HG02798 (cell line): Measurements from ENCODE around the gene MYDGF.
"Not testable (repeated sequence)": the region's sequence is repeated elsewhere in the genome, so short reads cannot be mapped to it uniquely, and the experiment has no call there.

Source experiments
- ATAC-seq: cut with Tn5 transposase; IDR thresholded peaks from one replicate; pipeline ENCODE4 v1.9.1; 2021; ENCODE audit warnings: mild to moderate bottlenecking; ENCODE audit not compliant: unreplicated experiment, poor library complexity

Gene MYDGF

DNA sequence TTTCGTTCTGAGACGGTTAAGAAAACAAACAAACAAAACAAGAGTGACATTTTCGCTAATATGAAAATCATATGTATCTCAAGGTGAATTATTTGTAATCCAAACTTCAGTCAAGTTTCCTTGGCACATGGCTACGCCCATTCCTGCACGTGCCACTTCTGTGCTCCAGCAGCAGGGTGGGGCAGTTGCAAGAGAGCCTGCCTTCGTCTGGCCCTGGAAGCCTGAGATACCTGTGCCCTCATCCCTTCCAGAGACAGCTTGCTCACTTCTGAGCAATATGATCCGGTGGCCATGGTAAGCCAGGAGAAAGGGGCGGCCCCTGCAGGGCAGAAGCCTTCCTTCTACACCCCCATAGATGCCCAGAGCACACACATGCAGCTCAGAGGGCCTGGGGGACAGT, 31.4 kb upstream of the MYDGF start:
- ATAC-seq, result no peak

DNA sequence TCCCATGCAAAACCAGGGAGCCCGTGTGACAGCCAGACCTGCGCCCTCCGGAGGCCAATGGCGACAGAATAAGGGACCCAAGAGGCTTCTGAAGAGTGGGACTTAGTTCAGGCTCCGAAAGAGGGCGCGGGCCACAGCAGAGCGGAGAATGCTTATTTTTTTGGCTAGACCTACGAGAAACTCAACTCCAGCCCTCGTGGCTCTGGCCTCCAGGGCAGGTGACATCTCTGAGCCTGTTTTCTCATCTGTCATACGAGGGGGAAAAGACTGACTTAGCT, 30.5 kb upstream of the MYDGF start:
- no peak for ATAC-seq

DNA sequence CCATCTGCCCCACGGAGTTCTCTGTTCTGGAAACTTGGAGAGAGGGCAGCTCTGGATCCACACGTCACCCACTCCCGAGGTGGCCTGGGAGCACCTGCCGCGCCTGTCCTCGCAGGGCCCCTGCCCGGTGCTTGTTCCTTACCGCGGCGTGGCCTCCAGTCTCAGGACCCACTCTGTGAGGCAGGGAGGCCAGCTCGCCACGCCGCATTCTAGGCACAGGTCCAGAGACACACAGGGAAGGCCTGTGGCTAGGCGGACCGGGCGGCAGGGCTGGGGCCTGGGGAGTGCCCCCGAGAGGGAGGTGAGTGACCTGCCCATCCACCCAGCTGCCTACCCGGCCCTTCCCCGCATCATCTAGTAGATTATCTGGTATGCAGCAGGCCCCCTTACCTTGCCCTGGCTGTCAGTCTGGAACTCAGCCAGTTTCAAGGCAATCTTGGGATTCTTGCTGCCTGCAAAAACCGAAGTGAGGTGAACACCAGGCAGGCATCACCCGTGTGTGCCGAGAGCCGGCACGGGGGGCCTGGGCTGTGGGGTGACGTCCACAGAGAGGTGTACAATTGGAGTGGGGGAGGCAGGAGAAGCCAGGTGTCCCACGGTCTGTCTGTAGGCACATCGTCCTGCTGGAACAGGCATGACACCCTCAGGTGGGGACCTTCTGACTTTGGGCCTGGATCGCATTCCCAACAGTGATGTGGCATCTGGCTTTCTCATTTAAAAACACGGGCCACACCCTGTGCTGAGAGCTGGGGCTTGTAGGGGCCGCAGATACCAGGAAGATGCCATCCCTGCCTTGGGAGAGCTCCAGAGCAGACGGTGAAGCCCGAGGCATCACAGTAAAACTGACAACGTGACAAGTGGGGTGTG, 29.9 kb upstream of the MYDGF start:
- no peak for ATAC-seq

DNA sequence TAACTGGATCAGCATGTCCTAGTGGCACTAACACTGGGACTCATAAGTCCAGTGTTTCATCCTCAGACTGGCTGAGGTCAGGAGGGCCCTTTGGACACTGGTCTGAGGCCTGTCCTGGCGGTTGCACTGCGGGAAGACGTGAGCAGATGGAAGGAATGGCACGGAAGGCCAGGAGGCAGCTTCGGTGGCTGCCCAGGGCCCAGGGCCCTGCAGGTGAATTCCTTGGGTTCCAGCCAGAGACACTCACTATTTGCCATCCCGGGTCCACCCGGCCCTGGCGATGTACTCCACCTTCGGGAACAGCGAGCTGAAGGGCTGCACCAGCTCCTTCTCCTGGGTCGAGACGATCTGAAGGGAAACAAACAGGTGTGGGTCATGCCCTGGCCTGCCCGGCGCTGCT, 27.2 kb upstream of the MYDGF start:
- ATAC-seq, result no peak

DNA sequence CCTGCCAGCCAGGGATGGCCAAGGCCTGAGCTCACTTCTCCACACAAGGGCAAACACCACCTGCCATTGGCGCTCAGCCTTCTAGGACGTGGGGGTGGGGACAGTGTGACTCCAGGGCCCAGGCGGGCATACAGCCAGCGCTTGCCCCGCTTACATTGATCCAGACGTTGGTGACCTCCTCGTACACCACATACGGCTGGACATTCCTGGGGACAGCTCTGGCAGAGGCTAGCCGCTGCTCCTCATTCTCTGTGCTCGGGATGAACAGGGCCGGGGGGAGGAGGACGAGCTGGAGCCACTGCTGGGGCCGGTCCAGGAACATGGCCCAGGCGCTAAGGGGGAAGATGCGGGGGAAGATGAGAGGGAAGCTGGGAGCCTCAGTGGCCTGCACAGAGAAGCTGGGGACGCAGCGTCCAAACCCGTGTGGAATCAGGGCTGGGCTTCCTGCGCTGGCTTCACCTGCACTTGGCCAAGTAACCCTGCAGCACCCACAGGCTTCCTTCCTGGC, 25.1 kb upstream of the MYDGF start:
- ATAC-seq, result no peak

DNA sequence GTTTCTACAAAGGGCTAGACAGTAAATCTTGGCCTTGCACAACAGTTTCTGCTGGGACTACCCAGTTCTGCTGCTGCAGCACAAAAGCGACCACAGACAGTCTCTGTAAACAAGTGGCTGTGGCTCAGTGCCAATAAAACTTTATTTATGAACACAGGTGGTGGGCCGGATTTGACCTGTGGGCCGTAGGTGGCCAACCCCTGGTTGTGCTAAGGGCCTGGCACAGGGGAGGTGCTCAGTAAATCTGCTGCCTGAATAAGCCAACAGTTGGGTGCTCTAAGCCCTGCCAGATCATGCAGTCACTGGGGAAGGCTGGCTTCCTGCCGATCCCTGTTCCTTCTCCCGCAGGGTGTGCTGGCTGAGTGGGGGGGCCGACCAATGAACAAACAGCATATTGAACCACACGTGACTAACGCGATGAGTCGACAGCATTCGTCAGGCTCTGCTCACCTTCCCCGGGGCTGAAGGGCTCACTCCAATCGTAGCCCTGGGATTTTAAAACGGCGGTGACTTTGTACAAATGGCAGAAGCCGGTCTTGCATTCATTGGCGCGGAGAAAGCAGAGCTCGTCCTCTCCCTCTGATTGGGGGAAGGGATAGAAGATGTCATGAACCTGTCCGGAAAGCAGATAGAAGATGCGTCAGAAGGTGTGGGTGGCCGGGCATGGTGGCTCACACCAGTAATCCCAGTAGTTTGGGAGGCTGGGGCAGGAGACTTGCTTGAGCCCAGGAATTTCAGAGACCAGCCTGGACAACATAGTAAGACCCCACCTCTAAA, 24.3 kb upstream of the MYDGF start:
- ATAC-seq, result no peak

DNA sequence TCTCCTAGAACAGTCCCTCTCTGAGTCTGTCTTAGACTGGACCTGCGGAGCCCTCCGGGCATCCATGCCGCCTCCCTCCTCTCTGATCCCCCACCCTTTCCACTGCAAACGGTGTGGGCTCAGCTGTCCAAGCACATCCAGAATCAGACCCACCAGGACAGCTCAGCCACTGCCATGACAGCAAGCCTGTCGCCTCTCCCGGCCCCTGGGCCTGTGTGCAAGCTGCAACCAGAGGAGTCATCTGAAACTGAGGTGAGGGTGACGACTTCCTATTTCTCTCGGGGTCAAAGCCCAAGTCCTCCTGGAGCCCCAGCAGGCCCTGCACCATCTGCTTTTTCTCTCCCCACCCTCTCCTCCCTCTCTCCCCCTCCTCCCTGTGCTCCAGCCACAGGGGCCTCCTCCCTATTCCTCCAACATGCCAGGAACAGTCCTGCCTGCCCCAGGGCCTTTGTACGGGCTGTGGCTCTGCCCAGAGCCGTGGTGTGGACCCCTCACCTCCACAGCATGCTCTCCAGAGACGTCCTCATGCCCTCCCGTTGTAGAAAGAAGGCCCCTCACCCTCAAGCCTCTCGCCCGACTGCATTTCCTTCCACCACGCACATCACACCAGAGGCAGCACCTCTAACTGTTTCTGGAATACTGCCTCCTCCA, 23.5 kb upstream of the MYDGF start:
- no peak for ATAC-seq

DNA sequence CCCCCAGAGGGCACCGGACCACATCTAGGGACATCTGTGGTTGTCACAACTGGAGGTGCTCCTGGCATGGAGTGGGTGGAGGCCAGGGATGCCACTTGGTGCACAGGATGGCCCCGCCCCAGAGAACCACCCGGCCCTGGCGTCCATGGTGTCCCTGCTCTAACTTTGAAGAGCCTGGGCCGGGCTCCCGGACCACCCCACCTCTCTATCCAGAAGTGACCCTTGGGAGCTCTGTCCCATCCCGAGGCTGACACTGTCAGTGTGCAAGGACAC, 22.9 kb upstream of the MYDGF start:
- no peak for ATAC-seq

DNA sequence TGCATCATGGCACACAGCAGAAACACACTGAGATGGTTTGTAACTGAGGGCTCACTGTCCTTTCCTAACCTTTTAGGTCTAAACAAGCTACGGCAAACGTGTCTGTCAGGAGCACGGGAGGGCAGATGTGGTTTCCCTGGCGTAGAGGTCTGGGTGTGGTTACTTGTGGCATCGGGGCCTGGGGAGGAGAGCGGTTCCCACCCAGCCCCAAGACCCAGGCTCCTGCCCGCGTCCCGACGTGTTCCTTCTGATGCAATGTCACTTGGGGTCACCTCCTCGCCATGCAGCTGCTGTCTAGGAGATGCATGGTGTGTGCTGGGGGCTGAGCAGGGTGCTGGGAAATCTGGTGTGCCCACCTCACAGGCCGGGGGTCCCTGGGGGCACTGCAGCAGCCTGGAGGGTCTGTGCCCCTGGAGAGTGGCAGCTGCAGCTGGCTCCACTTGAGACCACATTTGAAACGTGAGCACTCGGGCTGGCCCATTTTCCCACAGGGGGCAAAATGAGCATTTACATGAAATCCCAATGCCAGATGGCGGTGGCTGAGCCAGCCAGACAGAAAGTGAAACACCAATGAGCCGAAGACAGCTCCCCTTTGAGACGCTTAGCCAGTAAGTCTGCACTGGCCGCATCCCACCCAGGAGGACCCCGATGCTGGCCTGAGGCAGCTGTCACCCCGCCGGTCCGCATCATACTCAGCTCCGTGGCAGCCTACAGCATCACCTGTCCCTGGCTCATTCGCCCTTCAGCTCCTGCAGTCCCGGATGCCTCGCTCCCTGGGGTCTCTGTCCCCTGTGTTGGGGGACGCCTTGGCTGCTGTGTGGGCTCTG, 22.3 kb upstream of the MYDGF start:
- no peak for ATAC-seq

DNA sequence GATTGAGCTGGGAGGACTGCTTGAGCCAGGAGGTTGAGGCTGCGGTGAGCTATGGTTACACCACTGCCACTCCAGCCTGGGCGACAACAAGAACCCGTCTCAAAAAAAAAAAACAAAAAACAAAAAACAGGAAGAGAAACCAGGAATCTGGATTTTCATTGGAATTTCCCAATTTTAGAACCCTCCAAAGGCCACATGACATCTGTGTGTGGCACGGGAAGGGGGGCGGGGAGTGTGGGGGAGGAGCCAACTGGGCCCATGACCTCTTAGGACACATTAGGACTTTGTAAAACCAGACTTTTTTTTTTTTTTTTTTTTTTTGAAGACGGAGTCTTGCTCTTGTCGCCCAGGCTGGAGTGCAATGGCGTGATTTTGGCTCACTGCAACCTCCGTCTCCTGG, 21.2 kb upstream of the MYDGF start:
- ATAC-seq, result no peak

DNA sequence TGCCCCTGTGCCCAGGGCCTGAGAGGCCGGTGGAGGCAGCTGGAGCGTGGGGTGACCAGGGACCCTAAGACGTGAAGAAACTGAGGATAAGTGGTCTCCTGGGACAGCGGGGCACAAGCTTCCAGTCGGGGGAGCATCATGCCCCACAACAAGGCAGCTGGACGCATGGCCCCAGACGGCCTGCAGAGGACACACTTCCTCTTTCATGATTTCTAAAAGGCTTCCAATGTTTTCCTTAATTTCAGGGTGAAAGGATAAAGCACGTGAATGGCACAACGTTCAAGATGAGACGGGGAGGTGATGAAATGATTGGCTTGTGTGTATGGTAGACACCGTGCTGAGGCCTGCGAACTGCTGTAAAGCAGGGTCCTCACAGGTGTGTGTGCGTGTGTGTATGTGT, 20.2 kb upstream of the MYDGF start:
- no peak for ATAC-seq

DNA sequence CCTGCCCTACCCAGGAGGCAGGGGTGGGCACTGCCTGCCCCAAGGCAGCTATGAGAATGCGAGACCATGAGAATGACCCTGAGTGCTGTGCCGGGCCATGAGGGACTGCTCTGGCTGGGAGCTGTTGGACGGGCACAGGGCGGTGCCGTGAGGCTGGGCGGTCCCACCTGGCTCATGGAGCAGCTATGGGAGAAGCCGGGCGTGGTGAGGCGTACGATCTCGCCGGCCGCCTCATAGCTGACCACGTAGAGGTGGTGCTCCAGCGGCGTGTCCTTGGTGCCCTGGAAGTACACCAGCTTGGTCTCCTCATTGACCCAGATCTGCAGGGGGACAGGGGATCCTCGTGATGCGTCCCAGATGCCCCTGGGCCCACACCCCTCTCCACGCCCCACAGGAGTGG, 19.3 kb upstream of the MYDGF start:
- ATAC-seq, result no peak

DNA sequence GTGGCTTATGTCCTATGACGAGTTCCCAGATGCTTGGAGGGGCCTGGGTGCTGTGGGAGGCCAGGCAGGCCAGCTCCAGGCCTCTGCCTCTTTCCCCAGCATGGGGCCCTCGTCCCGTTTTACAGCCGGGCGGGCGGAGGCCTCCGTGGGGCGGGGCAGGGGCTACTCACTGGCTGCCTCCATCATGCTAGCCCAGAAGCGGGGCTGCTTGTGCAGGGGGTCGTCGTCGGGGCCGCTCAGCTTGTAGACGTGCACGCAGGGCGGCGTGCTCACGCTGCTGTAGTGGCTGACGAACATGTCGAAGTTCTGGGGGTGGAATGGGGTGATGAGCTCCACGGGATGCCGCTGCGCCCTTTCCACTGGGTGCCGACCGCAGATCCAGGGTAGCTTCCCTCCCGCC, 18.4 kb upstream of the MYDGF start:
- no peak for ATAC-seq

DNA sequence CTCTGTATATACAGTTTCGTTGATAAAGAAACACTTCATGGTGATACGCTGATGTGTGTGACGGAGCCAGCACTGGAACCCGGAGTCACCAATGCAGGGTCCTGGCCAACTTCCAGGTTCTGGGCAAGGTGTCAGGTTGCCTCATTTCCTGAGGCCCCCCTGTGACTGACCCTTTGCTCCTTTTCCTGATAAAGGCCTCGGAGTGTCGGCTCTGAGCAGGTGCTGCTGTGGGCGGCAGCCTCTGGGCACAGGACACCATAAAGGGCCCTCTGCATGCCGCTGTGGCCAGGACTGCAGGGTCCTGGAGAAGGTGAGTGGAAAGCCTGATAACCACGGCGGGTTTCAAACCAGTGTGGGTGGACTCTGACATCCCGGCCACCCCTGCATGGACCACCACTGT, 17.3 kb upstream of the MYDGF start:
- no peak for ATAC-seq

DNA sequence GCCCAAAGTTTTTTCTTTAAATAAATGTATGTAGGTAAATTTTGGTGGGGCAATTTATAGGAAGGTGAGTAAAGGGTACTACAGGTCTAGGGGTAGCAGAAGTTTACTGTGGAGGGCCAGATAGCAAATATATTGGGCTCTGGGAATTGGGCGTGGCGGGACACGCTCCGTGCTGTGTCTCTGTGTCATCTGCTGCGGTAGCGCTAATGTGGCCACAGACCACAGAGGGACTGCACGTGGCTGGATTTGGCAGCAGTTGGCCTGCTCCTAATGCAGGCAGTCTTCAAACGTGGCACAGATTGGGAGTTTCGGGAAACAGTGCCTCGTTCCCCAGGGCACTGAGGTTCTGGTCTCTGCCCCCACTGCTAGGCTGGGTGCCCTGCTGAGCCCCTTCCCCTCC, 16.6 kb upstream of the MYDGF start:
- no peak for ATAC-seq

DNA sequence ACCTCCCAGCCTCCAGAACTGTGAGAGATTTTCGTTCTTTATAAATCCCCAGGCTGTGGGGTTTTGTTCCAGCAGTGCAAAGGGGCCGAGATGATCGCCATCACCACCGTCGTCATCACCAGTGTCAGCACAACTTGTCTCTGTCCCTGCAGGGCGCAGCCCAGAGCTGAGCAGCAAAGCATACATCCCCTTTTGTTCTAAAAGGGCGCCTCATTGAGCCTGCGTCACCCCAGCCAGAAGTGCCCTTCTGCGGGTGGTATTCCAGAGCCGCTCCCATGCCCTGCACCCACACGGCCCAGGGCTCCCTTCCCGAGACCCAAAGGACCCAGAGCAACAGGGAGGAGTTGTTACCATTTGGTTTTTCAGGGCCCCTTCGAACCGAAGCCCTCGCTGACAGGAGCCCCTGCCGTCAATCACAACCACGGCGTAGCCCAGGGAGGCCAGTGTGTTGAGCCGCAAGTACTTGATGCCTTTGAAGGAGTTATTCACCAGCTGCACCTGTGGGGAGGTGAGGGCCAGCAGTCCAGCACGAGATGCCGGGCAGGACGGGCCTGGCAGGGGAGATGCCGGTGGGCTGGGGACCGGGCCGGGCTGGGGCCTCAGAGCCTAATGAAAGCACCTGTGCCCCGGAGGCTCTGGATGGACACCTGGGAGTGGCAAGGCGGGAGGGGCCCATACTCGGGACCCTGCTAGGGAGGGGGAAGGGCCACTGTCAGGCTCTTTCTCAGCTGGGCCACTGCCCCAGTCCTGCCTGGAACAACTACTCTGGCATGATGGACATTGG, 14.4 kb upstream of the MYDGF start:
- ATAC-seq, result no peak

DNA sequence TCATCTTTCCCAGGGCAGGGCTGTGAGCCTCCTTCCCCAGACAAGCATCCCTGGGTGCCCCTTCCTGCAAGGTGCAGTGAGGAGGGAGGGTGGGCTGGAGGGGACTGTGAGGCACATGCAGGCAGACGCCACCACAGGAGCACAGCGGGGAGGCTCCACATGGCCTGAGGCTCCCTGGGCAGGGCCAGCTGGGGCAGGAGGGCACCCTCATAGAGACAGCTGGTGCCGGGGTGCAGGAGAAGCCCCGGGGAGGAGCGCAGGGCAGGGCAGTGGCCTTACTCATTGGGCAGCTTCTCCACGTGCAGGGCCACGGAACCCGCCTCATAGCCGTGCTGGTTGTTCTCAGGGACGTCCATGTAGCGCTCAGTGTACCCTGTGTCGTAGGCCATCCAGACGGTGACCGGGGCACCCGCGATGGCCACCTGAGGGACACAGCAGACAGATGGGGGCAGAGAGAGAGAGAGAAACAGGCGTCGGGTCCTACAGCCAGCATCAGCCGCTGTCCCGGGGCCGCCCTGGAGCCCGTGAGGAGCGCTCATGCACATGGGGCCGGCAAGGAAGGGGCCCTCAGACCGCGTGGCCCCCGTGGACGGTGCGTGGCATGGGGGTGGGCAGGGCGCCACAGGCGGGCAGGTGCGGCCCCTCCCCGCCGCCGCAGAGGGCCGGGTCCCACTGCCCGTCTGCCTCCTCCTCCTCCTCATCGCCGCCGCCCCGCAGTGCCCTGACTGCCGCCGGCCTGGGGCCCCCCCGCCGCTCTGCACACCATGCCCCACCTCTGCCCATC, 12.5 kb upstream of the MYDGF start:
- ATAC-seq, result no peak

DNA sequence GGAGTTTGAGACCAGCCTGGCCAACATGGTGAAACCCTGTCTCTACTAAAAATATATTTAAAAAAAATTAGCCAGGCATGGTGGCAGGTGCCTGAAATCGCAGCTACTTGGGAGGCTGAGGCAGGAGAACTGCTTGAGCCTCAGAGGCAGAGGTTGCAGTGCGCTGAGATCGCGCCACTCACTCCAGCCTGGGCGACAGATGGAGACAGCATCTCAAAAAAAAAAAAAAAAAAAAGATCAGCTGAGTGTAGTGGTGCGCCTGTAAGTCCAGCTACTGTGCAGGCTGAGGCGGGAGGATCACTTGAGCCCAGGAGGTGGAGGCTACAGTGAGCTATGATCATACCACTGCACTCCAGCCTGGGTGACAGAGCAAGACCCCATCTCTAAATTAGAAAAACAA, 9.9 kb upstream of the MYDGF start:
- ATAC-seq, result not testable (repeated sequence)
